Mesenteric fat pad (tissue), 1 donor: Measurements from ENCODE around the gene FBXO7. TPM values are rescaled to one million over a fixed set of nuclear protein-coding genes. Genes with fewer than 3 reads are reported as not detected.

Source experiments
- total RNA-seq: library from RNA; stranded (reverse); fragmentation: NEBNext Ultra II Directional; extraction: Animal tissue kit (Norgen Biotek cat#: 25700); gene quantifications from one replicate; pipeline ENCODE4 v1.2.1, GENCODE V29; 2021
- donor health status: DM: yes; HTN: yes; CAD: no.

The FBXO7 gene
- total RNA-seq, 1 donor from 2014 or later: 73.3 TPM

Other genes starting within 250 kb of the FBXO7 start
- gene SLC5A4, start 219.5 kb upstream of the FBXO7 start, total RNA-seq: 1.1 TPM
- not detected for gene RFPL3, start 116.9 kb upstream of the FBXO7 start, total RNA-seq
- 55.1 TPM for gene RTCB, start 62.6 kb upstream of the FBXO7 start, total RNA-seq
- not detected for gene BPIFC, start 10.4 kb upstream of the FBXO7 start, total RNA-seq